Ecto neural progenitor cell (in vitro differentiated cells): ENCODE results near the gene TMEM200B.
"Not testable (repeated sequence)": the region's sequence is repeated elsewhere in the genome, so short reads cannot be mapped to it uniquely, and the experiment has no call there.

Experiments
- DNase-seq: peaks from one replicate; pipeline ENCODE4 v3.0.0-alpha.2; 2018; ENCODE audit warnings: low spot score

TMEM200B gene

DNA sequence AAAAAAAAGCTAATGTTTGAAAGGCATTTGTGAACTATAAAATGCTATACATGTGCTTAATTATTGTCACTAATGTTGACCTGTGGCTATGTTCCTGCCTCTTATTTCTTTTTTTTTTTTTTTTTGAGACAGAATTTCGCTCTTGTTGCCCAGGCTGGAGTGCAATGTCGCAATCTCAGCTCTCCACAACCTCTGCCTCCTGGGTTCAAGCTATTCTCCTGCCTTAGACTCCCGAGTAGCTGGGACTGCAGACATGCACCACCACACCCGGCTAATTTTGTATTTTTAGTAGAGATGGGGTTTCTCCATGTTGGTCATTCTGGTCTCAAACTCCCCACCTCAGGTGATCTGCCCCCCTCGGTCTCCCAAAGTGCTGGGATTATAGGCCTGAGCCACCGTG is 15.7 kb downstream of the TMEM200B start:
- not testable (repeated sequence) for DNase-seq

GRCh38 chr1:29105822-29106221 is 17.9 kb downstream of the TMEM200B start:
- DNase-seq = no peak

- no peak for DNase-seq
These were observed 23.2 kb downstream of the TMEM200B start for GRCh38 chr1:29100487-29100886.

DNA sequence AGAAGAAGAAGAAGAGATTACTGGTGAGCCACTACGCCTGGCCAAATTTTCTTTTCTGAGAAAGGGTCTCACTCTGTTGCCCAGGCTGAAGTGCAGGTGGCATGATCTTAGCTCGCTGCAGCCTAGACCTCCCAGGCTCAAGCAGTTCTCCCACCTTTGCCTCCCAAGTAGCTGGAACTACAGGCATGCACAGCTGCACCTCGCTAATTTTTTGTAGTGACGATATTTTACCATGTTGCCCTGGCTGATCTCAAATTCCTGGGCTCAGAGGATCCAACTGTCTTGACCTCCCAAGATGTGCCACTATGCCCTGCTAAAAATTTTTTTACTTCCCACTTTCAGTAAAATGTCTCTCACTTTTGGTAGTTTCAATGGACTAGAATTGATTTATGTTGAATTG is 24.4 kb downstream of the TMEM200B start:
- no peak for DNase-seq

- no peak for DNase-seq
These were observed 27.3 kb downstream of the TMEM200B start for GRCh38 chr1:29096231-29096886.

GRCh38 chr1:29094954-29095353 is 28.7 kb downstream of the TMEM200B start:
- DNase-seq = no peak

DNA sequence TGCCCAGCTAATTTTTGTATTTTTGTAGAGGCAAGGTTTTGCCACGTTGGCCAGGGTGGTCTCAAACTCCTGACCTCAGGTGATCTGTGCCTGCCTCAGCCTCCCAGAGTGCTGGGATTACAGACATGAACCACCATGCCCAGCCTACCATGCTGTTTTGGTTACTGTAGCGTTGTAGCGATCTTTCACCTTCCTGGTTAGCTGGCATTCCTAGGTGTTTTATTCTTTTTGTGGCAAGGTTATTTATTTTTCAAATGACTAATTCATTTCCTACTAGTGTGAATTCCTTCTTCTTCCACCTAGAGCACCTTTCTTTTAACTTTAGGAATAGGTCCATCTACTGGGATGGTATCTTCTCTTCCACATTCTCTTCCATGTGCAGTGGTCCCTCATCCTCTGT is 29.3 kb downstream of the TMEM200B start:
- DNase-seq = no peak

GRCh38 chr1:29092704-29093103 is 31.0 kb downstream of the TMEM200B start:
- not testable (repeated sequence) for DNase-seq

DNA sequence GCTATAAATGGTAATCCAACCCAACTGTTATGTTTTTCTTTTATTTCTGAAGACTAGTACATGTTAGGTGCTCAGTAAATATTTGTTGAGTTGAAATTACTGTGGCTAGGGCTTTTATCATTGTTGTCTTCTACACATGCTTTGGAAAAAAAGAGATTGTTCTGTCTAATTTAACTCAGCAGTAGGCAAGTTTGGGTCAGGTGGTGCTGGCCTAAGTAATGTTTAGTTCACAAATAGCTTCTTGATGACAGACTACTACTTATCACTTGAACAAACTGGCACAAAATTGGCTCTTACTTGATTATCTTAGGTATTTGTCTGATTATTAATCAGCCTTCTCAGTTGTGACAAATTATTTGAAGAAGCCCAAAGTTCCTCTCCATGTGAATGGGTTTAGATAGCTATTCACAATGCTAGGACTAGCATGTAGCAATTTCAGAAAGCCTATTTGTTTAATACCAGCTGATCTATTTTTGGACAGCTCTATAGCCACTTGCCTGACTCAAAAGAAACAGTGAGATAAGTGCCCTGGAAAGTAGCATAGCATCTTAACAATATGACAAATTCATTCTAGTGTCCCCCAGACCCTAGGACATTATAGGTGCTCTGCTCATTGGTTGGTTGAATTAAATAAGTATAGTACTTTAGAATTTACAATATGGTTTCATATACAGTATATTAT is 32.6 kb downstream of the TMEM200B start:
- no peak for DNase-seq

DNA sequence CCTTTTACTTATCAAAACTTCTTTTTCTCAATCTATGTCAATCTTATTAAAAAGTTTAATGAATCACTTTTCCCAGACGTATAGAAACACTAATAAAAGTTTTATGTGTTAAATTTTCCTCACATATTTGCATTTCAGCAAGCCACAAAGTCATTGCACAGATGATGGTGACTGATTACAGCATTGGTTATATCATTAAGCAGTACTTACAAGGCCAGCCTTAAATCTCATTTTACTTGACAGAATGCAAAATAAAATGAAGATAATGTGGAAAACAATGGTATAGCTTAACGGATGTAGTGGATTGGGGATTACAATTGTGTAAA is 39.5 kb downstream of the TMEM200B start:
- DNase-seq = no peak

- no peak for DNase-seq
These were observed 40.1 kb downstream of the TMEM200B start for GRCh38 chr1:29083317-29084195.

DNA sequence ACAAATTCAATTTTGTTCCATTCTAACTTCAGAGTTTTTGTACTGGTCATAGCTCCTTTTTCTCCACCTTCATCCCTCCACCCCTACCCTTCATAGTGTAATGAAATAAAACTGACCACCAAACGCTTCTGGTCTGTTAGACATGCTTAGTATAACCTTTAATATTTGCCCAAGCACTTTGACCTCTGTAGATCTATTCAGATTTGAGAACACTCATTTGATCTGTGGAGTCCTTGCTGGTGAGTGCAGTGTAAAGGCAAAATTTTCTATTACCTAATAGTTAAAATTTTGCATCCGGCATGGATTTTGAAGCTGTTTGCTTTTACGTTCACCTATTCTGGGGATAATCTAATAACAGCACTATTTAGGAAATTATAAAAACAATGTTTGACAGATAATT is 41.2 kb downstream of the TMEM200B start:
- DNase-seq = no peak

DNA sequence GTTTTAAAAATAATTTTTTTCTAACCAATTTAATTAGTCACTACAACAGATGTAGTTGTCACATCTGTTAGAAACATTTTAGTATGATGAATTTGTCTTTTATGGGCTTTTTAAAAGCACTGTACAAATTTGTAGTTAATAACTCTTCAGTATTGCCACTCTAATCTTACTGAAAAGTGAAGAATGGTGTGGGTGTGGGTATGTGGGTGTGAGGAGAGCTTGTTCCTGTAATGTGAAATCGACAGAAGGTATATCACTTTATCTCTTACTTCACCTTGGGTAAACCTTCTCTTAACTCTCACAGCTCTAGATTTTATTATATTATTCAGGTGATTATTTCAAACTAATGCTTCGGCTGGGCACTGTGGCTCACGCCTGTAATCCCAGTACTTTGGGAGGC is 42.5 kb downstream of the TMEM200B start:
- no peak for DNase-seq

GRCh38 chr1:29079916-29080629 is 43.6 kb downstream of the TMEM200B start:
- DNase-seq = not testable (repeated sequence)

DNA sequence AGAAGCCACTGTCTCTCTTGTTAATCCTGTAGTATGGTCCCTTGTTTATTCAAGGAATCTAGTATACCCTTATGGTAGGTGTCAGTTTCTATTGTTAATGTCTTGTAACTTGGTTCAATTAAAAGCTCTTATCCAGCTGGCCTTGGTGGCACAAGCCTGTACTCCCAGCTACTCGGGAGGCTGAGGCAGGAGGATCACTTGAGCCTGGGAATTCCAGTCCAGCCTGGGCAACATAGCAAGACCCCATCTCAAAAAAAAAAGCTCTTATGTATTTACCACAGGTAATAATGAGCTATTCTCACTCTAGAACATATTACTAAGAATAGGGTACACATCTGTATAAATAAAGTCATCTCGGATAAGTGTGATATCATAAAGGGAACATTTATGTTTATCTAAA is 46.5 kb downstream of the TMEM200B start:
- DNase-seq = no peak
